ENCODE measurements around the gene PHLDB1. TPM values are rescaled to one million over a fixed set of nuclear protein-coding genes. Genes with fewer than 3 reads are reported as not detected.

PHLDB1 gene
- total RNA-seq, 2 donors from 2014 or later: 45.9 to 54.9 TPM

GRCh38 chr11:118605116-118605867 lies 2.1 kb upstream of the PHLDB1 start:
- Mint-ChIP-seq H3K4me1 (peaks cover 29% of the 10 kb centered on the region), H3K9me3 (no peaks in the 10 kb centered on the region), H3K4me3 (no peak overlapping the region), H3K36me3 (ENCODE audit: low read depth) (peaks cover 25% of the 10 kb centered on the region), H3K27me3 (ENCODE audit: insufficient read depth) (peaks cover 62% of the 10 kb centered on the region), H3K27ac (no peak overlapping the region)
- Histone ChIP-seq H3K4me1 (ENCODE audit: control insufficient read depth, insufficient read depth, low read length) (peaks cover 14% of the 10 kb centered on the region), H3K27ac (ENCODE audit: low read depth, low read length) (no peak overlapping the region), H3K27me3 (ENCODE audit: control insufficient read depth, insufficient read depth, low read length, poor library complexity, severe bottlenecking) (peaks cover 51% of the 10 kb centered on the region), H3K9me3 (ENCODE audit: control insufficient read depth, low read length) (no peaks in the 10 kb centered on the region), H3K4me3 (ENCODE audit: low read length) (no peak overlapping the region), H3K36me3 (ENCODE audit: control insufficient read depth, insufficient read depth, low read length) (peaks cover 26% of the 10 kb centered on the region), H3K9ac (ENCODE audit: extremely low read depth, low read length, poor library complexity, severe bottlenecking) (no peak overlapping the region)
- TF ChIP-seq CTCF (conservative IDR thresholded peaks at IDR 0.05): no peak
- WGBS, 2 experiments (ENCODE audit: insufficient coverage in 1 of 2, insufficient read length in 1 of 2): 54 to 68% methylated on average over 7 to 10 of the region's 10 CpGs
- peak; percentile 62 for DNase-seq

GRCh38 chr11:118606157-118606843 lies 1.1 kb upstream of the PHLDB1 start:
- no peak overlapping the region for H3K9ac ChIP-seq (ENCODE audit: extremely low read depth, low read length, poor library complexity, severe bottlenecking)
- H3K36me3 ChIP-seq (ENCODE audit: control insufficient read depth, insufficient read depth, low read length): peaks cover 18% of the 10 kb centered on the region
- H3K27me3 ChIP-seq (ENCODE audit: control insufficient read depth, insufficient read depth, low read length, poor library complexity, severe bottlenecking): peaks cover 61% of the 10 kb centered on the region
- no peak overlapping the region for H3K27ac ChIP-seq (ENCODE audit: low read depth, low read length)
- H3K9me3 ChIP-seq (ENCODE audit: control insufficient read depth, low read length): no peaks in the 10 kb centered on the region
- no peak overlapping the region for H3K4me3 ChIP-seq (ENCODE audit: low read length)
- Mint-ChIP-seq H3K27me3 (ENCODE audit: insufficient read depth) (peaks cover 70% of the 10 kb centered on the region), H3K4me1 (peaks cover 29% of the 10 kb centered on the region), H3K27ac (no peak overlapping the region), H3K4me3 (peak overlapping the region; percentile 29), H3K36me3 (ENCODE audit: low read depth) (peaks cover 20% of the 10 kb centered on the region), H3K9me3 (no peaks in the 10 kb centered on the region)
- TF ChIP-seq CTCF (conservative IDR thresholded peaks at IDR 0.05): no peak
- WGBS, 2 experiments (ENCODE audit: insufficient coverage in 1 of 2, insufficient read length in 1 of 2): 27 to 46% methylated on average over 3 to 7 of the region's 7 CpGs
- DNase-seq: peak; percentile 80
- peaks cover 14% of the 10 kb centered on the region for H3K4me1 ChIP-seq (ENCODE audit: control insufficient read depth, insufficient read depth, low read length)

GRCh38 chr11:118606844-118607228 lies 579 bp upstream of the PHLDB1 start:
- Histone ChIP-seq H3K4me1 (ENCODE audit: control insufficient read depth, insufficient read depth, low read length) (peaks cover 14% of the 10 kb centered on the region), H3K9me3 (ENCODE audit: control insufficient read depth, low read length) (no peaks in the 10 kb centered on the region), H3K9ac (ENCODE audit: extremely low read depth, low read length, poor library complexity, severe bottlenecking) (no peak overlapping the region), H3K36me3 (ENCODE audit: control insufficient read depth, insufficient read depth, low read length) (peaks cover 12% of the 10 kb centered on the region), H3K4me3 (ENCODE audit: low read length) (no peak overlapping the region), H3K27ac (ENCODE audit: low read depth, low read length) (no peak overlapping the region), H3K27me3 (ENCODE audit: control insufficient read depth, insufficient read depth, low read length, poor library complexity, severe bottlenecking) (peaks cover 66% of the 10 kb centered on the region)
- no peak for DNase-seq
- Mint-ChIP-seq H3K27ac (no peak overlapping the region), H3K36me3 (ENCODE audit: low read depth) (peaks cover 15% of the 10 kb centered on the region), H3K4me1 (peaks cover 29% of the 10 kb centered on the region), H3K4me3 (peak overlapping the region; percentile 29), H3K27me3 (ENCODE audit: insufficient read depth) (peaks cover 72% of the 10 kb centered on the region), H3K9me3 (no peaks in the 10 kb centered on the region)
- WGBS, 2 experiments (ENCODE audit: insufficient coverage in 1 of 2, insufficient read length in 1 of 2): 57 to 79% methylated on average over 7 of the region's 7 CpGs
- TF ChIP-seq CTCF (conservative IDR thresholded peaks at IDR 0.05): no peak
